Lung microvascular endothelial cell (primary cell): Measurements from ENCODE around the gene RPS6KA1. TPM values are rescaled to one million over a fixed set of nuclear protein-coding genes. Genes with fewer than 3 reads are reported as not detected.
"Not testable (repeated sequence)": the region's sequence is repeated elsewhere in the genome, so short reads cannot be mapped to it uniquely, and the experiment has no call there.

Source experiments
- DNase-seq, 2 donors: peaks; one replicate each; pipeline versions ENCODE4 v3.0.0 to v3.0.0-alpha.2; 2010; ENCODE audit warnings: low read depth in 2 of 2
- total RNA-seq: library from RNA; depleted of rRNA; stranded (reverse); fragments of >200 nt; gene quantifications from 2 replicates; pipeline ENCODE4 v1.2.1, GENCODE V29; 2014

Gene RPS6KA1
- total RNA-seq, 1 donor from 2014 or later = 10.9 TPM

DNA sequence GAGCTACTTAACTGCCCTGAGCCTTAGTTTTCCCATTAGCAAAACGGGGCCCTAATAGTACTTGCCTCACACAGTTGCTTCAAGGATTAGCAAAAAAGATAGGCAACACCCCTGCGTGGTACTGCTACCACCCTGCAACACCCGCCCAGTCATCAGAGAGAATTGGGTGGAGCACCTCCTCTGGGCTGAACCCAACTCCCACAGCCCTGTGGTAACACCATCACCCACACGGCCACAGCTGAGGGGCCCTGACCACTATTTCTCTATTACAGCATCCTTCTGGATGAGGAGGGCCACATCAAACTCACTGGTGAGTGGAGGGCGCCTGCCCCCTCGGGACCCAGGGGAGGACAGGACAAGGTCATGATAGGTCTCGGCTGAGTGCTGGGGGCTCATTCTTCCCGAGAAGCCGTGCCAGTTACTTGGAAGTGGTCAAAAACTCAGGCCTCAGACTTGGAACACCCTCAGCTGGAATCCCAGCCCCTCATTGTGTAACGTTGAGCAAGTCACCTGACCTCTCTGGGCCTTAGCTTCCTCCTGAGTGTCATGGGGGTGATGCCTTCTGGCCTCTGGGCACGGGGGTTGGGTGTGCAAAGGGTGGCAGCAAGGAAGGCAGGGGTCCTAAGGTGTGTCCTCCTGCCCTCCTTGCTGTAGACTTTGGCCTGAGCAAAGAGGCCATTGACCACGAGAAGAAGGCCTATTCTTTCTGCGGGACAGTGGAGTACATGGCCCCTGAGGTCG, 24.6 kb downstream of the RPS6KA1 start:
- no peak for DNase-seq

- no peak for DNase-seq
Observed at GRCh38 chr1:26554781-26555180, 25.2 kb downstream of the RPS6KA1 start.

DNA sequence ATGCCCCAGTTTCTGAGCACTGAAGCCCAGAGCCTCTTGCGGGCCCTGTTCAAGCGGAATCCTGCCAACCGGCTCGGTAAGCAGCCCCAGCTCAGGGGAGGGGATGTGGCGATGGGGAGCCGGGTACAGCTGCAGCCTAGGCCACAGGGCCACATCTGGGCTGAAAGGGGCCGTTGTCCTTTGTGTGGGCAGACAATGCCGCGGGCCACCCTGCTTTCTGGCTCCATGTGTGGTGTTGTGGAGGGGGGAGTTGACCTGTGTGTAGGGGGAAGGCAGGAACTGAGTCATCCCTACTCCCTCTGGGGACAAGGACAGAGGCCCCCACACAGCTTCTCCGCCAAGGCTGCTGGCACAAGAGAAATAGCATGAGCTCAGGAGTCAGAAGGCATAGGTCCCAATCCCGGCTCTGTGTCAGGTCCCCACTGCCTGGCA, 26.0 kb downstream of the RPS6KA1 start:
- peak in 1 of 2 donors; percentile 10 for DNase-seq

- no peak for DNase-seq
Observed at GRCh38 chr1:26556111-26556510, 26.6 kb downstream of the RPS6KA1 start.

GRCh38 chr1:26557008-26557407, 27.4 kb downstream of the RPS6KA1 start:
- no peak for DNase-seq

DNA sequence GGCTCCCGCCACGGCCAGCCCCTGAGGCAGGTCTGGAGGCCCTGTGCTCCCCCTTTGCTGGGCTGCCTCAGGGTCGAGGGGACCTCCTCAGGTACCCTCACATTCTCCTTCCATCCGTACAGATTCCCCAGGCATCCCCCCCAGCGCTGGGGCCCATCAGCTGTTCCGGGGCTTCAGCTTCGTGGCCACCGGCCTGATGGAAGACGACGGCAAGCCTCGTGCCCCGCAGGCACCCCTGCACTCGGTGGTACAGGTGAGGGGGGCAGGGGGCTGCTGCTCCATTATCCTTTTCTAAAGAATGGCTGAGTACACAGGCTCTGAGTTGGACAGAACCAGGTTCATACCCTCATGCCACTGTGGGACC, 29.1 kb downstream of the RPS6KA1 start:
- DNase-seq = no peak

DNA sequence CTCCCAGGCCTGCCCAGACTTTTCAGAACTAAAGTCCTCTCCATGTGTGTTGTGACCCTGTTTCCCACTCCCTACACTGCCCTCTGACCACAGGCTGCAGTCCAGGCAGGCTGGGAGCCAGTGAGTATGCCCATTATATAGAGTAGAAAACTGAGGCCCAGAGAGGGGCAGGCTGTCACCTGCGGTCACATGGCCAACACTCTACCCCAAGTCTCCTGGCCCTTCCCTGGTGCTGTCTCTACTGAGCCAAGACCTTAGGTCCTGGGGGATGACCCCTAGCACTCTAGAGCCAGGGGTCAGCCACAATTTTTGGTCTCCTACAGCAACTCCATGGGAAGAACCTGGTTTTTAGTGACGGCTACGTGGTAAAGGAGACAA, 30.8 kb downstream of the RPS6KA1 start:
- DNase-seq = no peak

DNA sequence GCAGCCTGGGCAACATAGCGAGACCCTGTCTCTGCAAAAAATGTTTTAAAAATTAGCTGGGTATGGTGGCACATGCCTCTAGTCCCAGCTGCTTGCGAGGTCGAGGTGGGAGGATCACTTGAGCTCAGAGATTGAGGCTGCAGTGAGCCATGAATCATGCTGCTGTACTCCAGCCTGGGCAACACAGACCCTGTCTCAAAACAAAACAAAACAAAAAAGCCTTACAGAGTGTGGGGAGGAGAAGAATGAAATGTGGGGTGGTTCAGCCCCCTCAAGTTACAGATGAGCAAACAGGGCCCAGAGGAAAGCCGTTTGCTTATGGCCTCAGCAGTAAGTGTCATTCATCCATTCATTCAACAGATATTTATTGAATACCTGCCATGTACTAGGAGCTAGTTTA, 40.7 kb downstream of the RPS6KA1 start:
- DNase-seq = no peak

GRCh38 chr1:26571381-26571780, 41.8 kb downstream of the RPS6KA1 start:
- DNase-seq = no peak

DNA sequence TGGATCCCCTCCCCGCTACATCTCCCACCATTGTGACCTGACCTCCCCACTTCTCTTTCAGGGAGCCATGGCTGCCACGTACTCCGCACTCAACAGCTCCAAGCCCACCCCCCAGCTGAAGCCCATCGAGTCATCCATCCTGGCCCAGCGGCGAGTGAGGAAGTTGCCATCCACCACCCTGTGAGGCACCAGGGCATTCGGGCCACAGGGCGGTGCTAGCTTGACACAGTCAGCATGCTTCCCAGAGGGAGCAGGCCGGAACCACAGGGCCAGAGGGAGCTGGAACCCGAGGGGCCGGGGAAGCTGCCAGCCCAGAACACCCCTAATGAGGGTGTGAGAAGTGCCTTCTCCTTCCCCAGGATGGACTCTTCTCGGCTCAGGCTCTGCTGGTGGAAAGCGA, 44.5 kb downstream of the RPS6KA1 start:
- no peak for DNase-seq

DNA sequence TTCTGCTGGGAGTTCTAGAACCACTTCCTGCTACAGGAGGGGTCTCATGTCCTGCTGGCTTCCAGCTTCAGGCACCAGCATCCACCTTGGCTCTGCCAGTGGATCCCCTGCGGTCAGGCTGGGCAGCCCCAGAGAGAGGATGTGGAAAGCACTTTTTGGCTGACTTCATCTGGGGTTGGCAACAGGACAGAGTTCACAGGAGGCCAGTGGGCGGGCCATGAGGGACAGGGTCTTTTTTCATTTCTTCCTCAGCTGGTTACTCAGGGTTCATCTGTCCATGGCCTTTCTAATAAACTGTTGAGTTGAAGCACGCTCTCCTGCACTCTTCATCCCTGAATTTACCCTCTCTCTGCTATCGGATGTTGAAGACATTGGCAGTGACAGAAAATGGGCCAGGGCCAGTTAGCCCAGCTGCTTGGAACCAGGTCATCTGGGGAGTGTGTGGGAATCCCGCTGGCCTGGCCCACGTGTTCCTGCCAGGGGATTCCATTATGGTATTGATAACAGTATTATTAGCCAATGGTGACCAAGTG, 45.2 kb downstream of the RPS6KA1 start:
- DNase-seq = no peak

DNA sequence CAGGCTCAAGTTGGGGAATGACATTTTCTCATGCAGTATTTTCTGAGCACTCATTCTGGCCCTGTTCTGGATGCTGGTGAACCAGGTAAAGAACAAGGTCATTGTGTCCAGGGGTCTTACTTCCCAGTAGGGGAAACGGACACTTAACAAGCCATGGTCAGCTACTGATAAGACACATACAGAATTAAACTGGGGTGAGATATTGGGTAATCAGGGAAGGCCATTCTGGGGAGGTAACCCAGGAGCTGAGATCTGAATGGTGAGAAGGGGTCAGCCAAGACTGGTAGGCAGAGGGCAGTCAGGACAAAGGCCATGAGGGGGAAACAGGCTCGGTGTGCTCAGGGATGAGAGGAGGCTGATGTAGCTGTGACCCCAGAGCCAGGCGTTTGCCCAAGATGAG, 45.8 kb downstream of the RPS6KA1 start:
- no peak for DNase-seq

- DNase-seq = no peak
Observed at GRCh38 chr1:26578167-26578566, 48.6 kb downstream of the RPS6KA1 start.

DNA sequence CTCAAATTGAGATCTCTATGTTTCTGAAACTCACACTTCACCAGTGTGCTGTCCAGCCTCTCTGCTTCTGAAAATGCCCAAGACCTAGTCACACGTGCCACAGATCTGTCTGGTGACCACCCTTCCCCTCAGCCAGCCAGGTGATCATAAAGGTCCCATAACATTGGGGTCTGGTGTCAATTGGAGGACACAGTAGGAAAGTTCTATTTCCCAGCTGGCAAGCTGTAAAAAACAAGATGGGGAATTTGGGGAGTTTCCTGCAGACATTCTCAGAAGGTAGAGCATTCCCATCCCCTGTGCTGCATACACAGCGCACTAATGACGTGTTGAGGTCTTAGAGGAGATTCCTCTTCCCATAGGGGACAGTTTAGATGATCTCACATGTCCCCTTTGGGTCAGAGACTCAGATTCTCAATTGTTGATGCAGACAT, 50.1 kb downstream of the RPS6KA1 start:
- no peak for DNase-seq

DNA sequence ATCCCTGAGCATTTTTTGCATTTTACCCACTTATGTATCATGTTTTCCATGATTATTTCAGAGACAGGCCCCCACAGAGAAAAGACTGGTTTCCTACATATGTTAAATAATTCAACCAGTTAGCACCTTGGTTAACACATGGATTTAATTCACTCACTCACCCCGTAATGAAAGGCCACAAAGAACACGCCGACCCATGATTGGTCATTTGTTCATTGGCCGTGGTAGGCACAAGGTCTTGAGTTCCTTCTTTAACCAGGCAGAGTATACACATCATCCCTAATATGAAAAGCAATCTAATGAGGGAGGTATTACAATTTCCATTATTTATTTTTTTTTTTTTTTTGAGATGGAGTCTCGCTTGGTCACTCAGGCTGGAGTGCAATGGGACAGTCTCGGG, 50.6 kb downstream of the RPS6KA1 start:
- no peak for DNase-seq

- no peak for DNase-seq
Observed at GRCh38 chr1:26581287-26581651, 51.7 kb downstream of the RPS6KA1 start.

DNA sequence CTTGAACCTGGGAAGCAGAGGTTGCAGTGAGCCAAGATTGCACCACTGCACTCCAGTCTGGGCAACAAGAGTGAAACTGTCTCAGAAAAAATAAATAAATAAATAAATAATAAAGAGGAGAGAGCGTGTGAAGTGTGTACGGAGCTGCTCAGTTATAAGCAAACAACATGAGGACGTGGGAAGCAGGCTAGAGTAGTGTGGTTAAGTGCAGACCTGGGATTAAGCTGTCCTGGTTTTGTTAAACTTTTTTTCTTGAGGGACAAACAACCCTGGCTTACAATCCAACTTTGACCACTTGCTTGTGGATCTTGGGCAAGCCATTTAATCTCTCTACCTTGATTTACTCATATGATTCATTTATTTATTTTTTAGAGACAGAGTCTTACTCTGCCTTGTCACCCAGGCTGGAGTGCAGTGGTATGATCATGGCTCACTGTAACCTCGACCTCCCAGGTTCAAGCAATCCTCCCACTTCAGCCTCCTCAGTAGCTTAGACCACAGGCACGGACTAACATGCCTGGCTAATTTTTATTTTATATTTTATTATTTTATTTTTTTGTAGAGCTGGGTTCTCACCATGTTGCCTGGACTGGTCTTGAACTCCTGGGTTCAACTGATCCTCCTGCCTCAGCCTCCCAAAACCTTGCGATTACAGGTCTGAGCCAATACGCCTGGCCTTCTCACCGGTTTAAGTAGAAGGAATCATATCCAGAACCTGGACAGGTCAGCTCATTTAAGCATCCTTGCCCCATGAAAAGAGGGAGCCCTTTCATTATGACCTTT, 52.7 kb downstream of the RPS6KA1 start:
- no peak for DNase-seq

- peak in 1 of 2 donors; percentile 5 for DNase-seq
Observed at GRCh38 chr1:26582836-26583460, 53.4 kb downstream of the RPS6KA1 start.

- DNase-seq = peak in 1 of 2 donors; percentile 13
Observed at GRCh38 chr1:26583646-26584485, 54.3 kb downstream of the RPS6KA1 start.

- not testable (repeated sequence) for DNase-seq
Observed at GRCh38 chr1:26584588-26584987, 55.0 kb downstream of the RPS6KA1 start.

DNA sequence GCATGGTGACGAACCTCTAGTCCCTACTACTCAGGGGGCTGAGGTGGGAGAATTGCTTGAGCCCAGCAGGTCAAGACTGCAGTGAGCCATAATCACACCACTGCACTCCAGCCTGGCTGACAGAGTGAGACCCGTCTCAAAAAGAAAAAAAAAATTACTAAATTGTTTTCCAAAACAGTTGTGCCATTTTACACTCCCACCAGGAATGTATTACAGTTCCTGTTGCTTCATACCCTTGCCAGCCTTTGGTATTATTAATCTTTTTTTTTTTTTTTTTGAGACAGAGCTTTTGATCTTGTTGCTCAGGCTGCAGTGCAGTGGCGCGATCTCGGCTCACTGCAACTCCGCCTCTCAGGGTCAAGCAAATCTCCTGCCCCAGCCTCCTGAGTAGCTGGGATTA, 55.9 kb downstream of the RPS6KA1 start:
- no peak for DNase-seq
